H54 (cell line): ENCODE results near the gene APOD.
"Not testable (repeated sequence)": the region's sequence is repeated elsewhere in the genome, so short reads cannot be mapped to it uniquely, and the experiment has no call there.

Experiments
- DNase-seq: peaks from one replicate; pipeline ENCODE4 v3.0.0; 2011; ENCODE audit warnings: low spot score, mixed read lengths; ENCODE audit not compliant: insufficient read length
- FAIRE-seq: peaks from 3 replicates; lab custom pipeline; 2011; peaks lifted over from hg19 to GRCh38; lab: Jason Lieb, UNC
- POLR2A ChIP-seq: IDR thresholded peaks from 2 replicates; pipeline ENCODE4 v1.6.1; 2011; ENCODE audit warnings: low read depth, mild to moderate bottlenecking, low read length

The APOD gene

DNA sequence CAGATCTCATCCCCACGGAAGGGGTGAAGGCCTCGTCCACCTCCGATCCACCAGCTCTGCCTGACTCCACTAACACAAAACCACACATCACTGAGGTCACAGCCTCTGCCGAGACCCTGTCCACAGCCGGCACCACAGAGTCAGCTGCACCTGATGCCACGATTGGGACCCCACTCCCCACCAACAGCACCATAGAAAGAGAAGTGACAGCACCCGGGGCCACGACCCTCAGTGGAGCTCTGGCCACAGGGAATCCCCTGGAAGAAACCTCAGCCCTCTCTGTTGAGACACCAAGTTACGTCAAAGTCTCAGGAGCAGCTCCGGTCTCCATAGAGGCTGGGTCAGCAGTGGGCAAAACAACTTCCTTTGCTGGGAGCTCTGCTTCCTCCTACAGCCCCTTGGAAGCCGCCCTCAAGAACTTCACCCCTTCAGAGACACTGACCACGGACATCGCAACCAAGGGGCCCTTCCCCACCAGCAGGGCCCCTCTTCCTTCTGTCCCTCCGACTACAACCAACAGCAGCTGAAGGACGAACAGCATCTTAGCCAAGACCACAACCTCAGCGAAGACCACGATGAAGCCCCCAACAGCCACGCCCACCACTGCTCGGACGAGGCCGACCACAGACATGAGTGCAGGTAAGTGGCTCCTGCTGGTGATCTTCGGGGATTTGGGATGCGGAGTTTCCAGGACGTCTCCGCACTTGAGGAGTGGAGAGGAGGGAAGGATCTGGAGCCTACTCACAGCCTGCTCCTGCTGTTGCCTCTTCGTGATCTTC, 36.0 kb upstream of the APOD start:
- FAIRE-seq, DNase-seq: not testable (repeated sequence)

DNA sequence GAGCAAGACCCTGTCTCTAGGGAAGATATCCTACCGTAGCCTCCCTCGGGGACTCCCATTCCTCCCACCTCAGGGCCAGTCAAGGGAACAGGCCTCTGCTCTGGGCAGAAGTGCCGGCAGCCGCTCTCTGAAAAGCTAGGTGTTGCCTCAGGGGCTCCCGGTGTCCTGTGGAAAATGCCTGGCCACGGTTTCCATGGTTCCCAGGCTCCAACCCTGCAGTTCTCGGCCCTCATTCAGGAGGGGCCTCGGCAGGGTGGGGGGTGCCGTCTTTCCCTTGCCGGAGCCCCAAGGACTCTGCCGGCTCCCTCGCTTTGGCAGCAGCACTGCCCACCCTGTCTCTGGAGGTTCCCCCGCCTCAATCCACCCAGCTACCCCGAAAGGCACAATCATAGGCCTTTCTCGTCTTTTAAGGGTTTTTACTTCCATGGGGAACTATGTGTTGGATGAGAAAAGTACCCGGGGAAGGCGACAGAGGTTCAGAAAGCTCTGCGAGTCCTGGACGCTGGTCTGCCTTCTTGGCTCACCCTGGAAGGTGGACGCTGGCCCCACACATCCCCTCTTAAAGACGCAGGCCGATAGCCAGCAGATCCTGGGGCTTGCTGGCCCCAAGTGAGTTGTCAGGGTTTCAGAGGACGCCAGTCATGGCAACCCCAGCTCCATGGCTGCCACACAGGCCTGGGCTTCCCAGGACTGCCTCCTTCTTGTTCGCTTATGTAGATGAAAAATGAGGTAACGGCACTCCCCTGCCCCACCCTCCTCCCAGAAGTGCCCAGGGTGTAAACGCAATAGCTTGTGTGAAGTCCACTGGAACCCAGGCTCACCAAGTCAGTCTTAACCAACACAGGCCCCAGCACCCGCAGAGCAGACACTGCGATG, 34.3 kb upstream of the APOD start:
- not testable (repeated sequence) for DNase-seq, FAIRE-seq

DNA sequence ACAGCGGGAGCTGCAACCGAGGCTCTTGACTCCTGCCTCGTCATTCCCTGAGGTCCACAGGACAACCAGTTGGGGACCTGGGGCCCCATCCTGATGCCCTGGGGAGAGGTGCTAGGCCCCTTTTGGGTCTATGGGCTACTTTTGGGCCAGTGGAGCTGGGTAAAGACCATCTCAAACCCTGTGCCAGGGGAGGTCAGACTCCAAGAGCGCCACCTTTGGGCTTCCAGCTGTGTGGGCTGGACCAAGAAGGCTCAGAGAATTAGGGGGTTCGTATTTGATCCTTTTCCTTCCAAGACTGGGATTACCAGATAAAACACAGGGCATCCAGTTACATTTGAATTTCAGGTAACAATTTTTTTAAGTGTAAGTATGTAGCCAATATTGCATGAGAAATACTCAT, 33.4 kb upstream of the APOD start:
- DNase-seq, FAIRE-seq: not testable (repeated sequence)

DNA sequence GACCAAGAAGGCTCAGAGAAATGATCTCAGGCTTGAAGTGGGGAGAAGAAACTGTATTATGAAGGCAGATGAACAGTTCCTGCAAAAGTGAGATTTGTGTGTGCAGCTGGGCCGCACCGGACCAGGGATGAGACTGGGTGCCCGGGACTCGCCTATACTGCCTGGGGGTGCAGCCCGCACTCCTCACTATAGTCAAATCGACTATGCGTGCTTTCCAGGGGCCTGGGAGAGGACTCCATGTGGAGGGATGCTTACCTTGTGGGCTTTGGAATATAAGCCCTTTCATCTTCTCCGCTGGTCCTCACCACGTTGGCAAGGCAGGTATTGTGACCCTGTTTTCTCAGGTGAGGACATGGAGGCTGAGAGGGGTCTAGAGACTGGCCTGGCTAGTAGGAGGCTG, 32.9 kb upstream of the APOD start:
- TF ChIP-seq POLR2A, result no peak
- DNase-seq (no peak), FAIRE-seq (no peak)

DNA sequence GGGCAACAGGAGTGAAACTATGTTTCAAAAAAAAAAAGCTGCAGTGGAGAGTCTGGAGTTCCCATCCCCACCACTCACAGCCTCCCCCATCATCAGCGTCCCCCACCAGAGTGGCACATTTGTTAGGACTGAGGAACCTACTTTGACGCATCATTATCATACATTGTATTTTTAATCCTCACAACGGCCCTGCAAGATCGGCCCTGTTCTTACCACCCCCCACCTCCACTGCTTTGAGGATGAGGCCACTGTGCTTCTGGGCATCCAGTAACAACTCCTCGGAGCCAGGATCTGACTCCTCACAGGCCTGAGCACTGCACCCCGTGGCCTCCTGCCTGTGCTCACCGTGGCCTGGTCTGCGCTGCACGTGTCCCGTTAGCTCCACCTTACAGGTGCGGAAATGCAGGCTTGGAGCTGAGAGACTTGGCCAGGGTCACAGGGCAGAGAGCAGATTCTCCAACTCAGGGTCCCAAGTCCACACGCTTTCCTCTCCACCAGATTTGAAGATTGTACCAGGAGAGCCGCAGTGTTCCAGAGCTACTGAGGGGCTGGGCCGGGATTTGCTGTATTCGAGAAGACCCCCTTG, 32.3 kb upstream of the APOD start:
- FAIRE-seq, DNase-seq: not testable (repeated sequence)

DNA sequence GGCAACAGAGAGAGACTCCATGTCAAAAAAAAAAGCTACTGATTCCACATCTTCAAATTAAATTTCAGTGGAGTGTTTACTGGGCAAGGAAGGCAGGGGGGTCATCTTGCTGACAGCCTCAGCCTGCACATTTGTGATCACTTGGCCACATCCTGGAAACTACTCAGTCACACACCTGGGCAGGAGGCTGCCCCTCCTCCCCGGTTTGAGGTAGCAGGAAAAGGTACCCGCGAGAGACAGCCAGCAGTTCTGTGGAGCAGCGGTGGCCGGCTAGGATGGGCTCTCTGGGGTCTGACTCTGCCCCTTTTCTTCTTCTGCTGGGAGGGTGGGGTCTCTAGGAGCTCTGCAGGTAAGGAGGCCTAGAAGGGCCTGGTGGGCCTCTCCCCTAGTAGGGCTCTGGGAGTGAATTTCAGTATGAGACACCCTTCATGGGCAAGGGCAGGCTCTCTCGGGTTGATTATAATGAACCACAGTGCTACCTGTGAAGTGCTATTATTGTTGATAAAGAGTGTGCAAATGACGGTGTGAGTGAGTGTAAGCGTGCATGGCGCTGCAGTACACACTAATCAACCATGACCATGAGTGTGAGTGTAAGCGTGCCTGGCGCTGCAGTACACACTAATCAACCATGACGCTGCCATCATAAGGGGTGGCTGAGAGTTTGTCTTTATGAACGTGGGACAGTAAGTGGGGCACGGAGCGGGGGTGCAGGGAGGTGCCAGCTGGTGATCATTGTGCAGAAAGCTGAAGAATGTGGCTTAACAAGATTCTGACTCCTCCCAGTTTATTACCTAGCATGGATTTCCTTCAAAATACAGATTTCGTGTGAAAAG, 31.1 kb upstream of the APOD start:
- not testable (repeated sequence) for DNase-seq, FAIRE-seq

DNA sequence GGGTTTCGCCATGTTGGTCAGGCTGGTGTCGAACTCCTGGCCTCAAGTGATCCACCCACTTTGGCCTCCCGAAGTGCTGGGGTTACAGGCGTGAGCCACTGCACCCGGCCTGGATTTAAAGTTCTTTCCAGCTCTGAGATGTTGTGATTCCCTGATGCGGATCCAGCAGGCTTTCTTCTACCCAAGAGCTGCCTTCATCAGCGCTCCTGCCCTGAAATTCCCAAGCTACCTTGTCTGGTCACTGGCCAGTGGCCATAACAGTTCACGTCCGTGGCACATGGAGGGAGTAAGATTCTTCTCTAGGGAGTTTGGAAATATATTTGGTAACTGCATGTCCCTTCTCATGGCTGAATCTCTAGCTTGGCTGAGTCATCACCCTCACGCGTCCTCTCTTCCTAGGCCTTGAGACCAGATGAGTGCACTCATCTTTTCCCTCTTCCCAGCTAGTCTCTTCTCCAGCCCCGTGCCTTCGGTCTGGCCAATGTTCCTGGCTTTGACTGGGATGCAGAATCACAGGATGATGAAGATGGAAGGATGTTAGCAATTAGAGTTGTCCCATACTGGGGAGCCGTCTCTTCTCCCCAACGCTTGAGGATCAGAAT, 29.8 kb upstream of the APOD start:
- FAIRE-seq (no peak), DNase-seq (no peak)
- TF ChIP-seq POLR2A, result no peak

DNA sequence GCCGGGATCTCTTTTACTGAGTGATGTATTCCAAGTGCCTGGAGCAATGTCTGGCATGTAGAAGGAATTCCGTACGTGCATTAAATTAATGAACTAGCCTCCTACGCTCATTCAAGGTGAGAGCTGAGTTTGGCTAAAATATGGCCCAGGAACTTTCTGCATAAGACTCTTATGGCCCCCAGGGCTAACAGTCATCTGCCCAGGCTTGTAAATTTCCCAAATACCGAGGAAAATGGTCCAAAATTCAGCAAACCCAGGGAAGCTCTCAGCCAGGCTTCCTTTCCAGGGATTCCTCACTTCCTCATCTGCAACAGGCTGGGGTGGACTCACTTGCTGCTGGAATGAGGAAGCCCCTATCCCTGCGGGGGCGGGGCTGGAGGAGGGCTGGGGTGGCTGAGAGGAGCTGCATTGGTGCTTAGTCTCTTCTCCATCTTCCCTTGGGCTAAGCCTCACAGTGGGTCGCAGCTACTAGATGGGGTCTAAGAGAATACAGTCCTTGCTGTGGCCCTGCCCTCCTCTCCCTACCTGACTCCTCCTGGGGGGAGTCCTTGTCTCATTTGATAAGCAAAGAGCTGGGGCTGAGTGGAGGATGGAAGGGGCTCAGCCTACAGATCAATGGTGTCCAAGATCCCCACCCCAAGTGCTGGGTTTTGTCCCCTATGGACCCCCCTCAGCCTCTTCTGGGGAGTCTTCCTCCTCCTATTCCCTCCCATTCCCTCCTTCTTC, 28.5 kb upstream of the APOD start:
- FAIRE-seq, result no peak

DNA sequence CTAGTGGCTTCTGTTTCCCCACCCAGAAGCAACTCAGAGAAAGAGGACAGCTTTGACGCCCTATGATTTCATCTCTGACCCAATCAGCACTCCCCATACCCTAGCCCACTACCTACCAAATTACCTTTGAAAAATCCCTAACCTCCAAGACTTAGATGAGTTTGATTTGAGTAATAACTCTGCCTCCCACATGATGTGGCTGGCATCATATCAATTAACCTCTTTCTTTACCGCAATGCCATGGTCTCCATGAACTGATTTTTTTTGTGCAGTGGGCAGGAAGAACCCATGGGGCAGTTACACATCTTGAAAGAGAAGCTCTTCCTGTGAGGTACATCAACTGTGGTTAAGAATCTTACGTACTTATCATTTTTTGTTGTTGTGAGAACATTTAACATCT, 25.5 kb upstream of the APOD start:
- TF ChIP-seq POLR2A, result no peak
- DNase-seq, result no peak
- FAIRE-seq, result no peak

More for the DNA sequence above, 28.5 kb upstream of the APOD start:
- no peak for TF ChIP-seq POLR2A
- no peak for DNase-seq

DNA sequence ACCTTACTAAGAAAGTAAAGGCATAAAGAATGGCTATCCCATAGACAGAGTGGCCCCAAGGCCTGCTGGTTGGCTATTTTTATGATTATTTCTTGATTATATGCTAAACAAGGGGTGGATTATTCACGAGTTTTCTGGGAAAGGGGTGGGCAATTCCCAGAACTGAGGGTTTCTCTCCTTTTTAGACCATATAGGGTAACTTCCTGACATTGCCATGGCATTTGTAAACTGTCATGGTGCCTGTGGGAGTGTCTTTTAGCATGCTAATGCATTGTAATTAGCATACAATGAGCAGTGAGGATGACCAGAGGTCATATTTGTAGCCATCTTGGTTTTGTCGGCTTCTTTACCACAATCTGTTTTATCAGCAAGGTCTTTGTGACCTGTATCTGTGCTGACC, 18.0 kb upstream of the APOD start:
- FAIRE-seq, DNase-seq: not testable (repeated sequence)

DNA sequence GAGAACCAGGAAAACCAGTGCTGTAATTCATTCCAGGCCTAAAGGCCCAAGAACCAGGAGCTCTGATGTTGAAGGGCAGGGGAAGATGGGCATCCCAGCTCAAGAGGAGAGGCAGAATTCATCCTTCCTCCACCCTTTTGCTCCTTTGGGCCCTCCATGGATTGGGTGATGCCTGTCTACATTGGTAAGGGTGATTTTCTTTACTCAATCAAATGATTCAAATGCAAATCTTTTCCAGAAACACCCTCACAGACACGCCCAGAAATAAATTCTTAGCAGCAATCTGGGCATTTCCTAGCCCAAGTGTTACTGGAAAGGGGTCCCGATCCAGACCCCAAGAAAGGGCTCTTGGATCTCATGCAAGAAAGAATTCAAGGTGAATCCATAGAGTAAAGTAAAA, 17.6 kb upstream of the APOD start:
- DNase-seq (no peak), FAIRE-seq (no peak)
- no peak for TF ChIP-seq POLR2A

DNA sequence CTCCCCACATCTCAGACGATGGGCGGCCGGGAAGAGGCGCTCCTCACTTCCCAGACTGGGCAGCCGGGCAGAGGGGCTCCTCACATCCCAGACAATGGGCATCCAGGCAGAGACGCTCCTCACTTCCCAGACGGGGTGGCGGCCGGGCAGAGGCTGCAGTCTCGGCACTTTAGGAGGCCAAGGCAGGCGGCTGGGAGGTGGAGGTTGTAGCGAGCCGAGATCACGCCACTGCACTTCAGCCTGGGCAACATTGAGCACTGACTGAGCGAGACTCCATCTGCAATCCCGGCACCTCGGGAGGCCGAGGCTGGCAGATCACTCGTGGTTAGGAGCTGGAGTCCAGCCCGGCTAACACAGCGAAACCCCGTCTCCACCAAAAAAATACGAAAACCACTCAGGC, 16.2 kb upstream of the APOD start:
- not testable (repeated sequence) for DNase-seq, FAIRE-seq

DNA sequence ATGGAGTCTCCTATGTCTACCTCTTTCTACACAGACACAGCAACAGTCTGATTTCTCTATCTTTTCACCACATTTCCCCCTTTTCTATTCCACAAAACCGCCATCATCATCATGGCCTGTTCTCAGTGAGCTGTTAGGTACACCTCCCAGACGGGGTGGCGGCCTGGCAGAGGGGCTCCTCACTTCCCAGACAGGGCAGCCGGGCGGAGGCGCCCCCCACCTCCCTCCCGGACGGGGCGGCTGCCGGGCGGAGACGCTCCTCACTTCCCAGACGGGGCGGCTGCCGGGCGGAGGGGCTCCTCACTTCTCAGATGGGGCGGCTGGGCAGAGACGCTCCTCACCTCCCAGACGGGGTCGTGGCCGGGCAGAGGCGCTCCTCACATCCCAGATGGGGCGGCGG, 15.8 kb upstream of the APOD start:
- not testable (repeated sequence) for DNase-seq, FAIRE-seq
